ENCODE results near the gene HCAR2. TPM values are rescaled to one million over a fixed set of nuclear protein-coding genes. Genes with fewer than 3 reads are reported as not detected.

Gene HCAR2
- total and polyA plus RNA-seq, 3 experiments from 2014 or later, result not detected

- Mint-ChIP-seq H3K4me1 (no peaks in the 10 kb centered on the region), H3K27ac (no peak overlapping the region), H3K9me3 (no peaks in the 10 kb centered on the region), H3K27me3 (peaks cover 0 to 1% of the 10 kb centered on the region in 2 donors), H3K36me3 (no peaks in the 10 kb centered on the region), H3K4me3 (no peak overlapping the region)
- DNase-seq, result no peak
- no peak overlapping the region for H3K27ac ChIP-seq (ENCODE audit: low read depth, low read length)
- H3K27me3 ChIP-seq (ENCODE audit: insufficient read depth, low read length, poor library complexity, severe bottlenecking), result no peaks in the 10 kb centered on the region
- H3K4me1 ChIP-seq (ENCODE audit: insufficient read depth, low read length), result no peaks in the 10 kb centered on the region
- no peaks in the 10 kb centered on the region for H3K9me3 ChIP-seq (ENCODE audit: low read length)
- POLR2A ChIA-PET, result interaction anchor here (0.7 kb wide), 1 partner anchor 291 kb away, joined by 3 read pairs; no protein-coding TSS in a partner anchor
- H3K4me3 ChIP-seq (ENCODE audit: low read length), result no peak overlapping the region
- H3K36me3 ChIP-seq (ENCODE audit: insufficient read depth, low read length), result no peaks in the 10 kb centered on the region
- CTCF ChIA-PET, result no interaction called here
These were observed 37.2 kb upstream of the HCAR2 start for GRCh38 chr12:122740351-122740750.

DNA sequence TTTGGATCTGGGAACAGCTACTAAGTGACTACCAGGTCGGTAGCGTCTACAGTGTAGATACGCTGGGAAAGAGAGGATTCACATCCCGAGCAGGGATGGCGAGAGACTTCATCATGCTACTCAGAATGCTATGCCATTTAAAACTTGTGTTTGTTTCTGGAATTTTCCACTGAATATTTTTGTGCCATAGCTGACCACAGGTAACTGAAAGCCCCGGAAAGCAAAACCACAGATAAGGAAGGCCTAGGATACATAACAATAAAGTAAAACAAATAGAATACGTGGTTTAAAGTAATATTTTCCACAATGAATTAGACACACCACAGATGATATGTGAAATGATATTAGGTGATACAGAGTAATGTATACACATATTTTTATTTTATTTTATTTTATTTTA, 35.4 kb upstream of the HCAR2 start:
- Histone ChIP-seq H3K36me3 (ENCODE audit: insufficient read depth, low read length) (no peaks in the 10 kb centered on the region), H3K9me3 (ENCODE audit: low read length) (no peaks in the 10 kb centered on the region), H3K27ac (ENCODE audit: low read depth, low read length) (no peak overlapping the region), H3K4me1 (ENCODE audit: insufficient read depth, low read length) (no peaks in the 10 kb centered on the region), H3K27me3 (ENCODE audit: insufficient read depth, low read length, poor library complexity, severe bottlenecking) (no peaks in the 10 kb centered on the region), H3K4me3 (ENCODE audit: low read length) (no peak overlapping the region)
- no peak for DNase-seq
- Mint-ChIP-seq H3K27ac (no peak overlapping the region), H3K36me3 (no peaks in the 10 kb centered on the region), H3K27me3 (peaks cover 2 to 3% of the 10 kb centered on the region in 2 donors), H3K9me3 (no peaks in the 10 kb centered on the region), H3K4me3 (no peak overlapping the region), H3K4me1 (peaks cover 0 to 1% (median 0%) of the 10 kb centered on the region in 3 donors)
- CTCF ChIA-PET, result no interaction called here
- POLR2A ChIA-PET, result no interaction called here

DNA sequence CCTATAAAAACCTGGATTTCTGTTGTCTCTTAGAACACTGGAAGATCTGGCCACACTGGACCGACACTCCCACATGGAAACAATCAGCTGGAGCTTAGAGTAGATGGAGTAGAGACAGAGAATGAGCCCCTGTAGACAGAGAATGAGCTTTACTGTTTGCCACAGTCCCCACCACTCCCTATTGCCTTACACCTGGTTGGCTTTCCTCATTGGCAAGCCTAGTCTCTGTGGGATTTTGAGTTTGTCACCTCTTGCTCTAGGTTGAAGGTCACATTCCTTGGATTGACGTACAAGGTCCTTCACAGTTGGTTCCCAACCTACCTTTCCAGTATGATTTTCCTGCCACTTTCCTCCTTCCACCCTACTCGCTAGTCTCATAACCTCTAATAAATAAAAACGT, 29.5 kb upstream of the HCAR2 start:
- H3K27me3 ChIP-seq (ENCODE audit: insufficient read depth, low read length, poor library complexity, severe bottlenecking), result no peaks in the 10 kb centered on the region
- no peak overlapping the region for H3K27ac ChIP-seq (ENCODE audit: low read depth, low read length)
- Mint-ChIP-seq H3K4me3 (no peak overlapping the region), H3K4me1 (peaks cover 2 to 8% (median 5%) of the 10 kb centered on the region in 3 donors), H3K9me3 (no peaks in the 10 kb centered on the region), H3K27me3 (peaks cover 17 to 34% of the 10 kb centered on the region in 2 donors), H3K27ac (no peak overlapping the region), H3K36me3 (peaks cover 0 to 9% (median 0%) of the 10 kb centered on the region in 3 donors)
- no peaks in the 10 kb centered on the region for H3K36me3 ChIP-seq (ENCODE audit: insufficient read depth, low read length)
- ChIA-PET CTCF (no interaction called here), POLR2A (no interaction called here)
- H3K9me3 ChIP-seq (ENCODE audit: low read length), result no peaks in the 10 kb centered on the region
- no peak overlapping the region for H3K4me3 ChIP-seq (ENCODE audit: low read length)
- H3K4me1 ChIP-seq (ENCODE audit: insufficient read depth, low read length), result peaks cover 9% of the 10 kb centered on the region
- DNase-seq, result no peak

- H3K4me3 Mint-ChIP-seq, result no peak overlapping the region
- H3K9me3 ChIP-seq (ENCODE audit: low read length), result no peaks in the 10 kb centered on the region
- H3K27me3 ChIP-seq (ENCODE audit: insufficient read depth, low read length, poor library complexity, severe bottlenecking), result no peaks in the 10 kb centered on the region
- H3K36me3 Mint-ChIP-seq, result peaks cover 0 to 9% (median 0%) of the 10 kb centered on the region in 3 donors
- H3K4me1 Mint-ChIP-seq, result peaks cover 2 to 8% (median 5%) of the 10 kb centered on the region in 3 donors
- POLR2A ChIA-PET, result no interaction called here
- DNase-seq, result no peak
- H3K27me3 Mint-ChIP-seq, result peaks cover 17 to 34% of the 10 kb centered on the region in 2 donors
- peaks cover 9% of the 10 kb centered on the region for H3K4me1 ChIP-seq (ENCODE audit: insufficient read depth, low read length)
- no peaks in the 10 kb centered on the region for H3K9me3 Mint-ChIP-seq
- peak overlapping the region in 1 of 8 donors; percentile 3 for H3K27ac Mint-ChIP-seq
- no peak overlapping the region for H3K4me3 ChIP-seq (ENCODE audit: low read length)
- no peak overlapping the region for H3K27ac ChIP-seq (ENCODE audit: low read depth, low read length)
- no peaks in the 10 kb centered on the region for H3K36me3 ChIP-seq (ENCODE audit: insufficient read depth, low read length)
- CTCF ChIA-PET, result no interaction called here
These were observed 29.0 kb upstream of the HCAR2 start for GRCh38 chr12:122732170-122732569.

DNA sequence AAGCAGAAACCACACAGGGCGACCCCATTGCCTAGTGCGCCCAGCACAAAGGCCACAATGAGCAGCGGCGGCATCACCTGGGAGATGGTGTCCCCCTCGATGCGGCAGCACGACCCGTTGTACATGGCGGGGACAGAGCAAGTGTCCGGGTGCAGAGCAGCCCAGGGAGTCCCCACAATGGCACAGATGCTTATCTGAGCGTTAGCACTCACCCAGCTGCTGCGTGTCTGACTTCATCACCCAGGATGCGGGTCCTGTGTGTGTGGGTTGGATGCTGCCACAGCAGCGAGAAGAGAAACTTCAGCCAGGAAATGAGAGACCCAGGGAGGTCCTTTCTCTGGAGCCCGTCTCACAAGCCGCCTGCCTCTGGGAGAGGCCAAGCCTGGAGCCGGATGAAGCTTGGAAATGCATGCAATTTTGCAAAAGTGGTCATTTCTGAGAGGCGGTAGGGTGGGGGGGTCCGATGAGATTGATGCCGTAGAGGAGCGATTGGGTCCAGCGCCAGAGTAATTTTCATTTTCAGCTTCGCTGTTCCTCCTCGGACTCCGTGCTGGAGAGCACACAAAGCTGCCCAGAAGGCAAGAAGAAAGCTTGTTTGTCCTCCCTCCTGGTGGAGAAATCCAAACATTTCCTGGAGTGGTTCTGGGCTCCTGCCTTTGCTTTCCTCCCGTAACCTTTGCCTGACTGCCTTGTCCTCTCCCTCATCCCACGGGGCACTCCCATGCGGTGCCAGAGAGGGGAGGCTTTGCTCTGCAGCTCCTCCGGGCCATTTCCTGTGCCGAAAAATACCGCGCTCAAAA, 27.3 kb upstream of the HCAR2 start, which contains the start of gene HCAR1:
Gene HCAR1, minus strand, starts transcription at position 630 of the 800 bp plus-strand sequence. Its CDS starts 505 bp downstream, at position 125.
- no peaks in the 10 kb centered on the region for H3K27me3 ChIP-seq (ENCODE audit: insufficient read depth, low read length, poor library complexity, severe bottlenecking)
- H3K4me3 Mint-ChIP-seq, result no peak within 1 kb of the TSS
- H3K4me1 Mint-ChIP-seq, result peaks cover 2 to 16% (median 13%) of the 10 kb centered on the region in 3 donors
- no peaks in the 10 kb centered on the region for H3K9me3 ChIP-seq (ENCODE audit: low read length)
- peaks cover 17 to 34% of the 10 kb centered on the region in 2 donors for H3K27me3 Mint-ChIP-seq
- ChIA-PET POLR2A (no interaction called here), CTCF (interaction anchor here (0.6 to 0.7 kb wide), 2 partner anchors 75 to 469 kb away, joined by 3 read pairs; no protein-coding TSS in a partner anchor)
- H3K36me3 ChIP-seq (ENCODE audit: insufficient read depth, low read length), result no peaks in the 10 kb centered on the region
- H3K4me3 ChIP-seq (ENCODE audit: low read length), result no peak within 1 kb of the TSS
- no peak within 1 kb of the TSS for H3K27ac ChIP-seq (ENCODE audit: low read depth, low read length)
- no peaks in the 10 kb centered on the region for H3K9me3 Mint-ChIP-seq
- DNase-seq, result no peak
- peaks cover 0 to 9% (median 0%) of the 10 kb centered on the region in 3 donors for H3K36me3 Mint-ChIP-seq
- H3K4me1 ChIP-seq (ENCODE audit: insufficient read depth, low read length), result peaks cover 12% of the 10 kb centered on the region
- no peak within 1 kb of the TSS for H3K27ac Mint-ChIP-seq

DNA sequence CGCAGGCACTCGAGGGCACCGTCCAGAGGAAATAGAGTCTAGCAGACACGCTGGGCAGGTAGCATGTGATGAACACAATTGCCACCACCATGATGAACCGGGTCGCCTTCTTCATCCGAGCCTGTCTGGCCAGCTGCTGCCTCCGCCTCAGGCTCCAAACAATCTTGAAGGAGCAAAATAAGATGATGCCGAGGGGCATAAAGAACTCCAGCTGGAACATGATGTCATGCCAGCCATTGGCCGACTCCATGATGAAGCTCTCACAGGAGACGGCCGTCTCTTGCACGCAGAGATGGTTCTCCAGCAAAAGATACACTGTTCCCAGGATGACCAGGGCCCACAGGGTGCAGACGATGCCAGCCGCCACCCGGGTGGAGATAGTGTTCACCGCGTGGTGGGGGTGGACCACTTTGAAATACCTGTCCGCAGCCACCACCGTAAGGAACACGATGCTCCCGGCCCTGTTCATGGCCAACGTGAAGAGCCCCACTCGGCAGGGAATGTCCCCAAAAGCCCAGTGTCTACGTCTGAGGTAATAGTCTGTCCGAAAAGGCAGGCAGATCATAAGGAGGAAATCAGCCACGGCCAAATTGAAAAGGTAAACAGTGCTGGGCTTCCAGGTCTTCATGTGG, 26.5 kb upstream of the HCAR2 start:
- H3K4me3 ChIP-seq (ENCODE audit: low read length), result no peak overlapping the region
- H3K4me1 ChIP-seq (ENCODE audit: insufficient read depth, low read length), result peaks cover 12% of the 10 kb centered on the region
- no peak overlapping the region for H3K27ac Mint-ChIP-seq
- no peaks in the 10 kb centered on the region for H3K9me3 ChIP-seq (ENCODE audit: low read length)
- POLR2A ChIA-PET, result no interaction called here
- no peak overlapping the region for H3K27ac ChIP-seq (ENCODE audit: low read depth, low read length)
- H3K36me3 Mint-ChIP-seq, result peaks cover 0 to 9% (median 0%) of the 10 kb centered on the region in 3 donors
- no peak for DNase-seq
- CTCF ChIA-PET, result no interaction called here
- peaks cover 2 to 16% (median 13%) of the 10 kb centered on the region in 3 donors for H3K4me1 Mint-ChIP-seq
- H3K4me3 Mint-ChIP-seq, result no peak overlapping the region
- H3K27me3 Mint-ChIP-seq, result peaks cover 17 to 34% of the 10 kb centered on the region in 2 donors
- no peaks in the 10 kb centered on the region for H3K9me3 Mint-ChIP-seq
- no peaks in the 10 kb centered on the region for H3K27me3 ChIP-seq (ENCODE audit: insufficient read depth, low read length, poor library complexity, severe bottlenecking)
- no peaks in the 10 kb centered on the region for H3K36me3 ChIP-seq (ENCODE audit: insufficient read depth, low read length)

- Histone ChIP-seq H3K27me3 (ENCODE audit: insufficient read depth, low read length, poor library complexity, severe bottlenecking) (no peaks in the 10 kb centered on the region), H3K4me1 (ENCODE audit: insufficient read depth, low read length) (peaks cover 3% of the 10 kb centered on the region), H3K27ac (ENCODE audit: low read depth, low read length) (peak overlapping the region; percentile 1), H3K36me3 (ENCODE audit: insufficient read depth, low read length) (no peaks in the 10 kb centered on the region), H3K9me3 (ENCODE audit: low read length) (no peaks in the 10 kb centered on the region), H3K4me3 (ENCODE audit: low read length) (no peak overlapping the region)
- no peaks in the 10 kb centered on the region for H3K36me3 Mint-ChIP-seq
- ChIA-PET CTCF (no interaction called here), POLR2A (no interaction called here)
- no peak for DNase-seq
- peaks cover 0 to 9% (median 8%) of the 10 kb centered on the region in 3 donors for H3K4me1 Mint-ChIP-seq
- H3K27me3 Mint-ChIP-seq, result peaks cover 5 to 21% of the 10 kb centered on the region in 2 donors
- H3K4me3 Mint-ChIP-seq, result no peak overlapping the region
- no peaks in the 10 kb centered on the region for H3K9me3 Mint-ChIP-seq
- H3K27ac Mint-ChIP-seq, result peak overlapping the region in 1 of 8 donors; percentile 55
These were observed 23.0 kb upstream of the HCAR2 start for GRCh38 chr12:122726080-122726558.
